HFF-Myc (cell line): ENCODE measurements around the gene WHRN.

Source experiments
- DNase-seq: peaks from one replicate; pipeline ENCODE4 v3.0.0-alpha.2; 2011; ENCODE audit warnings: low read depth; ENCODE audit errors: extremely low read depth
- H3K4me3 ChIP-seq: replicated peaks from 2 replicates; pipeline ENCODE4 v1.5.1; 2011; ENCODE audit warnings: low read depth, mild to moderate bottlenecking, control low read depth, low read length
- CTCF ChIP-seq: IDR thresholded peaks from 2 replicates; pipeline ENCODE4 v1.5.1; 2012; ENCODE audit warnings: mild to moderate bottlenecking, low read depth, low read length, control low read depth; ENCODE audit errors: missing control alignments

The WHRN gene

GRCh38 chr9:114367772-114368569 lies 137.3 kb downstream of the WHRN start:
- H3K4me3 ChIP-seq: no peak overlapping the region
- DNase-seq: no peak
- no peak for TF ChIP-seq CTCF

DNA sequence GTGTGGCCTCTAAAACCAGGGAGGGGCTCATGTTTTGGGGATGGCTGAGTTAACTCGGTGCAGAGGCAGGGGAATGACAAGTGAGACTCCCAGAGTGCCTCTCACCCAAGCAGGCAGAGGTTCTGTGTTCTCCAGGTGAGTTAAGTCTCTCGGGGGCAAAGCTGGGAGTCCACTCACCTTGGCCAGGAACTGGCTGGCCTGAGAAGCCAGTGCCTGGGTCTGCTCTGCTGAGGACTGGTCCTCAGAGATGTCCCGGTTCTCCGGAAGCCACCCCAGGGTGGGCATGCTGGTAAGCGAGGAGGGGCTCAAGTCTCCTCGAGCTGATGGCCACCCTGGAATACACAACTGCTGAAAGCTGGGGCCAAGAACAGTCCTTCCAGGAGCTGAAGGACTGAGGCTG lies 137.9 kb downstream of the WHRN start:
- DNase-seq: no peak
- H3K4me3 ChIP-seq: no peak overlapping the region
- TF ChIP-seq CTCF: no peak

- no peak overlapping the region for H3K4me3 ChIP-seq
- peak; percentile 65 for DNase-seq
- no peak for TF ChIP-seq CTCF
These were observed 138.7 kb downstream of the WHRN start for GRCh38 chr9:114366334-114367128.

- no peak overlapping the region for H3K4me3 ChIP-seq
- DNase-seq: no peak
- no peak for TF ChIP-seq CTCF
These were observed 140.1 kb downstream of the WHRN start for GRCh38 chr9:114365194-114365593.

GRCh38 chr9:114364134-114365041 lies 140.9 kb downstream of the WHRN start:
- H3K4me3 ChIP-seq: no peak overlapping the region
- DNase-seq: no peak
- TF ChIP-seq CTCF: no peak

GRCh38 chr9:114363424-114363823 lies 141.8 kb downstream of the WHRN start:
- no peak overlapping the region for H3K4me3 ChIP-seq
- no peak for DNase-seq
- TF ChIP-seq CTCF: no peak
